ENCODE data around the gene OLFML2B.

The OLFML2B gene

DNA sequence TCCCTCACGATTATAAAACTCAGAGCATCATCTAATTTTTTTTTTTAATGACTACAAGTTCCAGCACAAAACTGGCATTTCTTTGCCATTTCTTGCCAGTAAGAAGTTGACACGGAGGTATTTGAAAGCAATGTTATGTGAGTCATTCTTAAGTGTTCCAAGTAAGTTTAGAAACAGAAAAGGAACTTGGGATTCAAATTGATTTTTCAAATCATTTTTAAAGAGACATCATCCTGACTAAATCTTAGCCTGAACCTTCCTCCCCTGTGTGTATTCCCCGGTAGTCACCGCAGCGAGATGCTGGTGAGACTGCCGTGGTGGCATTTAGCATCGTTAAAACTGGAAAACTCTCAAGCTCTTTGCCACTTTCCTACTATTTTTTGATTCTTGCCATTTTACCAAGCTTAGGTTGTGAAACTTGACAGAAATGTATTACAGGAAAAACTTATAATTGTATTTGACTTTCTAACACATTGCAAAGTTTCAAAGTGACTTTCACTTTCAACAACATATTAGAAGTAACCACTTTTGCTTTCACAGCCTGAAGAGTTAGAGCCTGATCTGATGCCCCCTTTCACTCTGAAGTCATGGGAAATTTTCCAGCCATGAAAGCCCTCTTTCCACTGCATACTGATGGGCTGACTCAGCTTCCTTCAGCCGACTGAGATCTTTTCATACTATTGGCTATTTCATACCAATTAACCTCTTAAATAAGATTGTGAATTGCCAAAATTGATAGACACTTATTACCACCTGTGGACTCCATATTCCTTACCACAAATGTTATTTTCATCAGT, 61.4 kb downstream of the OLFML2B start:
- no peak for TF ChIP-seq EZH2phosphoT487 (IDR thresholded peaks at IDR 0.05; ENCODE audit: borderline replicate concordance, low read length)
- TF ChIP-seq, protein P1, sequence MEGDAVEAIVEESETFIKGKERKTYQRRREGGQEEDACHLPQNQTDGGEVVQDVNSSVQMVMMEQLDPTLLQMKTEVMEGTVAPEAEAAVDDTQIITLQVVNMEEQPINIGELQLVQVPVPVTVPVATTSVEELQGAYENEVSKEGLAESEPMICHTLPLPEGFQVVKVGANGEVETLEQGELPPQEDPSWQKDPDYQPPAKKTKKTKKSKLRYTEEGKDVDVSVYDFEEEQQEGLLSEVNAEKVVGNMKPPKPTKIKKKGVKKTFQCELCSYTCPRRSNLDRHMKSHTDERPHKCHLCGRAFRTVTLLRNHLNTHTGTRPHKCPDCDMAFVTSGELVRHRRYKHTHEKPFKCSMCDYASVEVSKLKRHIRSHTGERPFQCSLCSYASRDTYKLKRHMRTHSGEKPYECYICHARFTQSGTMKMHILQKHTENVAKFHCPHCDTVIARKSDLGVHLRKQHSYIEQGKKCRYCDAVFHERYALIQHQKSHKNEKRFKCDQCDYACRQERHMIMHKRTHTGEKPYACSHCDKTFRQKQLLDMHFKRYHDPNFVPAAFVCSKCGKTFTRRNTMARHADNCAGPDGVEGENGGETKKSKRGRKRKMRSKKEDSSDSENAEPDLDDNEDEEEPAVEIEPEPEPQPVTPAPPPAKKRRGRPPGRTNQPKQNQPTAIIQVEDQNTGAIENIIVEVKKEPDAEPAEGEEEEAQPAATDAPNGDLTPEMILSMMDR (IDR thresholded peaks at IDR 0.05; ENCODE audit: low read depth, low read length, poor library complexity, severe bottlenecking): no peak
- Histone ChIP-seq H3K4me3 (ENCODE audit: low read length) (no peak overlapping the region), H3K27me3 (ENCODE audit: control insufficient read depth, low read length) (no peaks in the 10 kb centered on the region), H3K79me2 (ENCODE audit: control insufficient read depth, low read length) (no peaks in the 10 kb centered on the region), H4K20me1 (ENCODE audit: control insufficient read depth, insufficient read depth, low read depth, low read length) (no peaks in the 10 kb centered on the region), H3K9me3 (ENCODE audit: control insufficient read depth, insufficient read depth, low read length) (no peaks in the 10 kb centered on the region), H3K9me2 (replicated peaks; ENCODE audit: control insufficient read depth, low read length) (no peaks in the 10 kb centered on the region), H3F3A (ENCODE audit: control insufficient read depth, insufficient read depth) (no peaks in the 10 kb centered on the region), H3K36me3 (ENCODE audit: control insufficient read depth, low read length) (peaks cover 18% of the 10 kb centered on the region), H3K4me1 (ENCODE audit: control insufficient read depth, low read length) (no peaks in the 10 kb centered on the region), H3K27ac (ENCODE audit: low read depth, low read length) (no peak overlapping the region), H3K4me2 (ENCODE audit: low read length) (no peak overlapping the region)

DNA sequence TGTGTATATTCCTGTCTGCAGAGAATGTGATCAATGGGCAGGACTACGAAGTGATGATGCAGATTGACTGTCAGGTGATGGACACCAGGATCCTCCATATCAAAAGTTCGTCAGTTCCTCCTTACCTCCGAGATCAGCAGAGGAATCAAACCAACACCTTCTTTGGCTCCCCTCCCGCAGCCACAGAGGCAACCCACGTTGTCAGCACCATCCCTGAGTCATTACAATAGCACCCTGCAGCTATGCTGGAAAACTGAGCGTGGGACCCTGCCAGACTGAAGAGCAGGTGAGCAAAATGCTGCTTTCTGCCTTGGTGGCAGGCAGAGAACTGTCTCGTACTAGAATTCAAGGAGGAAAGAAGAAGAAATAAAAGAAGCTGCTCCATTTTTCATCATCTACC, 65.2 kb downstream of the OLFML2B start:
- Histone ChIP-seq H3K4me1 (ENCODE audit: control insufficient read depth, low read length) (no peaks in the 10 kb centered on the region), H3K36me3 (ENCODE audit: control insufficient read depth, low read length) (peaks cover 18% of the 10 kb centered on the region), H3K4me2 (ENCODE audit: low read length) (no peak overlapping the region), H3K4me3 (ENCODE audit: low read length) (no peak overlapping the region), H3F3A (ENCODE audit: control insufficient read depth, insufficient read depth) (no peaks in the 10 kb centered on the region), H3K9me2 (replicated peaks; ENCODE audit: control insufficient read depth, low read length) (no peaks in the 10 kb centered on the region), H4K20me1 (ENCODE audit: control insufficient read depth, insufficient read depth, low read depth, low read length) (no peaks in the 10 kb centered on the region), H3K27ac (ENCODE audit: low read depth, low read length) (no peak overlapping the region), H3K9me3 (ENCODE audit: control insufficient read depth, insufficient read depth, low read length) (no peaks in the 10 kb centered on the region), H3K79me2 (ENCODE audit: control insufficient read depth, low read length) (no peaks in the 10 kb centered on the region), H3K27me3 (ENCODE audit: control insufficient read depth, low read length) (no peaks in the 10 kb centered on the region)
- TF ChIP-seq, protein P1 (IDR thresholded peaks at IDR 0.05; ENCODE audit: low read depth, low read length, poor library complexity, severe bottlenecking): no peak
- TF ChIP-seq EZH2phosphoT487 (IDR thresholded peaks at IDR 0.05; ENCODE audit: borderline replicate concordance, low read length): no peak

DNA sequence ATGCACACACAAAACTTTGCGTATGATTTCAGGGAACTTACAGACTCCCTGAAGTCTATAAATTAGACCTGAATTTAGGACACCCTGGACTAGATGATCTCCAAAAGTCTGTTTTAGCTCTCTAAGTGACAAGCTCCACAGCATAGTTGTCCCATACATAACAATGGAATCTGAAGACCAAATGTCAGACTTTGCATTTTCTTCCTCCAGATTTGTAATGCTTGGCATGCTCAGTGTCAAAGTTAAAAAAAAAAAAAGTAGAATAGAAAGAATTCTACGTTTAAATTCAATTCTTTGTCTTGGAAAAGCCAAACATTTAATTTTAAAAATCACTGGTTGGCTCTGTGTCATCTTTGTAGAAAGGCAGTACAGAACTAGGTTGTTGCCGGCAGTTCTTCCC, 66.7 kb downstream of the OLFML2B start:
- no peaks in the 10 kb centered on the region for H3K9me2 ChIP-seq (replicated peaks; ENCODE audit: control insufficient read depth, low read length)
- no peaks in the 10 kb centered on the region for H3K9me3 ChIP-seq (ENCODE audit: control insufficient read depth, insufficient read depth, low read length)
- H3K27me3 ChIP-seq (ENCODE audit: control insufficient read depth, low read length): no peaks in the 10 kb centered on the region
- H3K4me2 ChIP-seq (ENCODE audit: low read length): no peak overlapping the region
- no peaks in the 10 kb centered on the region for H4K20me1 ChIP-seq (ENCODE audit: control insufficient read depth, insufficient read depth, low read depth, low read length)
- no peaks in the 10 kb centered on the region for H3K4me1 ChIP-seq (ENCODE audit: control insufficient read depth, low read length)
- no peak overlapping the region for H3K27ac ChIP-seq (ENCODE audit: low read depth, low read length)
- H3F3A ChIP-seq (ENCODE audit: control insufficient read depth, insufficient read depth): no peaks in the 10 kb centered on the region
- no peak for TF ChIP-seq EZH2phosphoT487 (IDR thresholded peaks at IDR 0.05; ENCODE audit: borderline replicate concordance, low read length)
- TF ChIP-seq, protein P1 (IDR thresholded peaks at IDR 0.05; ENCODE audit: low read depth, low read length, poor library complexity, severe bottlenecking): no peak
- H3K79me2 ChIP-seq (ENCODE audit: control insufficient read depth, low read length): no peaks in the 10 kb centered on the region
- peaks cover 16% of the 10 kb centered on the region for H3K36me3 ChIP-seq (ENCODE audit: control insufficient read depth, low read length)
- H3K4me3 ChIP-seq (ENCODE audit: low read length): no peak overlapping the region
